WTC11 (cell line): Measurements from ENCODE around the gene TIGIT. TPM values are rescaled to one million over a fixed set of nuclear protein-coding genes. Genes with fewer than 3 reads are reported as not detected.

Experiments
- ATAC-seq: fragments of 200-7000 bp; cut with Tn5 transposase; 2 replicates; pipeline ENCODE4 v1.10.0; 2021; ENCODE audit warnings: mild to moderate bottlenecking, moderate library complexity
- CTCF ChIA-PET: fragments of 300-600 bp; sonication (Branson Sonifier 250); formaldehyde crosslinking; loops from one replicate; lab custom pipeline; 2021; ENCODE audit warnings: antibody characterized with exemption; lab: Charles Lee
- POLR2A ChIA-PET: fragments of 350-600 bp; sonication (Branson Sonifier 250); formaldehyde crosslinking; loops from one replicate; lab custom pipeline; 2021; ENCODE audit warnings: antibody characterized with exemption; lab: Charles Lee
- DNase-seq: peaks from one replicate; pipeline ENCODE4 v3.0.0; 2021; ENCODE audit warnings: low spot score
- H3K27ac Mint-ChIP-seq: 2 replicates; pipeline ENCODE4 v1.8.0; 2021; ENCODE audit warnings: mixed read lengths
- H3K27me3 Mint-ChIP-seq: 2 replicates; pipeline ENCODE4 v1.8.0; 2021; ENCODE audit warnings: low read depth, mild to moderate bottlenecking, moderate library complexity, mixed read lengths
- H3K36me3 Mint-ChIP-seq: 2 replicates; pipeline ENCODE4 v1.8.0; 2021; ENCODE audit warnings: mixed read lengths
- H3K4me1 Mint-ChIP-seq: 2 replicates; pipeline ENCODE4 v1.8.0; 2022; ENCODE audit warnings: mixed read lengths
- H3K4me3 Mint-ChIP-seq: 2 replicates; pipeline ENCODE4 v1.8.0; 2021; ENCODE audit warnings: mild to moderate bottlenecking, moderate library complexity, mixed read lengths
- H3K9me3 Mint-ChIP-seq: 2 replicates; pipeline ENCODE4 v1.8.0; 2021; ENCODE audit warnings: mixed read lengths
- AR ChIP-seq: fragments of 250-450 bp; sonication (Bioruptor Pico); IDR thresholded peaks from 2 replicates; pipeline ENCODE4 v1.9.0; 2021; ENCODE audit warnings: mild to moderate bottlenecking
- ATF3 ChIP-seq: sonication (generic); formaldehyde crosslinking; conservative IDR thresholded peaks from 2 replicates; pipeline ENCODE4 v1.8.1; 2022; ENCODE audit warnings: mild to moderate bottlenecking, missing genetic modification reagents
- CREM ChIP-seq: sonication (generic); formaldehyde crosslinking; IDR thresholded peaks from 2 replicates; pipeline ENCODE4 v1.8.1; 2022; ENCODE audit warnings: mild to moderate bottlenecking, missing genetic modification reagents, moderate library complexity
- ELF4 ChIP-seq: sonication (generic); formaldehyde crosslinking; IDR thresholded peaks from 2 replicates; pipeline ENCODE4 v1.8.1; 2022; ENCODE audit warnings: low read depth, mild to moderate bottlenecking, moderate library complexity, missing genetic modification reagents
- ESRRA ChIP-seq: sonication (generic); formaldehyde crosslinking; IDR thresholded peaks from 2 replicates; pipeline ENCODE4 v1.8.1; 2022; ENCODE audit warnings: mild to moderate bottlenecking, missing genetic modification reagents, borderline replicate concordance
- FOXK1 ChIP-seq: sonication (generic); formaldehyde crosslinking; IDR thresholded peaks from 2 replicates; pipeline ENCODE4 v1.8.0; 2022; ENCODE audit warnings: mild to moderate bottlenecking, moderate library complexity, missing genetic modification reagents
- KAT7 ChIP-seq: sonication (generic); formaldehyde crosslinking; IDR thresholded peaks from 2 replicates; pipeline ENCODE4 v1.8.1; 2023; ENCODE audit warnings: missing genetic modification reagents, mild to moderate bottlenecking, borderline replicate concordance
- MYBL2 ChIP-seq: sonication (generic); formaldehyde crosslinking; IDR thresholded peaks from 2 replicates; pipeline ENCODE4 v1.8.1; 2023; ENCODE audit warnings: mild to moderate bottlenecking, moderate library complexity, missing genetic modification reagents
- NFE2L1 ChIP-seq: sonication (generic); formaldehyde crosslinking; IDR thresholded peaks from 2 replicates; pipeline ENCODE4 v1.8.1; 2023; ENCODE audit warnings: missing genetic modification reagents
- NR1H2 ChIP-seq: sonication (generic); formaldehyde crosslinking; IDR thresholded peaks from 2 replicates; pipeline ENCODE4 v1.9.0; 2021; ENCODE audit warnings: mild to moderate bottlenecking, moderate library complexity, missing genetic modification reagents
- NR2C2 ChIP-seq: sonication (generic); formaldehyde crosslinking; IDR thresholded peaks from 2 replicates; pipeline ENCODE4 v1.8.0; 2022; ENCODE audit warnings: mild to moderate bottlenecking, missing genetic modification reagents
- PREB ChIP-seq: sonication (generic); formaldehyde crosslinking; IDR thresholded peaks from 2 replicates; pipeline ENCODE4 v1.8.1; 2022; ENCODE audit warnings: mild to moderate bottlenecking, missing genetic modification reagents, moderate library complexity, borderline replicate concordance
- PRRX2 ChIP-seq: fragments of 250-450 bp; sonication (Bioruptor Pico); IDR thresholded peaks from 2 replicates; pipeline ENCODE4 v1.8.0; 2021; ENCODE audit warnings: mild to moderate bottlenecking
- TEAD1 ChIP-seq: sonication (generic); formaldehyde crosslinking; IDR thresholded peaks from 2 replicates; pipeline ENCODE4 v1.8.0; 2022; ENCODE audit warnings: mild to moderate bottlenecking, missing genetic modification reagents
- USF1 ChIP-seq: sonication (generic); formaldehyde crosslinking; IDR thresholded peaks from 2 replicates; pipeline ENCODE4 v1.8.0; 2022; ENCODE audit warnings: mild to moderate bottlenecking, missing genetic modification reagents
- ZNF121 ChIP-seq: sonication (generic); formaldehyde crosslinking; IDR thresholded peaks from 2 replicates; pipeline ENCODE4 v1.8.0; 2023; ENCODE audit warnings: missing genetic modification reagents
- ZNF281 ChIP-seq: sonication (generic); formaldehyde crosslinking; IDR thresholded peaks from 2 replicates; pipeline ENCODE4 v1.8.0; 2023; ENCODE audit warnings: mild to moderate bottlenecking, missing genetic modification reagents
- ZNF396 ChIP-seq: fragments of 250-450 bp; sonication (Bioruptor Pico); IDR thresholded peaks from 2 replicates; pipeline ENCODE4 v1.8.0; 2021; ENCODE audit warnings: mild to moderate bottlenecking, moderate library complexity, borderline replicate concordance
- ZNF416 ChIP-seq: fragments of 250-450 bp; sonication (Bioruptor Pico); IDR thresholded peaks from 2 replicates; pipeline ENCODE4 v1.9.0; 2021; ENCODE audit warnings: mild to moderate bottlenecking, inconsistent platforms
- ZNF671 ChIP-seq: fragments of 250-450 bp; sonication (Bioruptor Pico); IDR thresholded peaks from 2 replicates; pipeline ENCODE4 v1.8.0; 2021; ENCODE audit warnings: mild to moderate bottlenecking
- total RNA-seq: library from RNA; stranded (reverse); gene quantifications from 3 replicates; pipeline ENCODE4 v1.2.3, GENCODE V29; 2021

The TIGIT gene
- total RNA-seq, 1 experiment from 2014 or later, result 0.04 TPM

GRCh38 chr3:114332342-114333179, 38.7 kb downstream of the TIGIT start:
- no peak for DNase-seq
- Mint-ChIP-seq H3K27me3 (peaks cover 3% of the 10 kb centered on the region; the same call in 1 of the 2 replicates), H3K4me3 (no peak overlapping the region), H3K9me3 (peaks cover 10% of the 10 kb centered on the region; the same call in 1 of the 2 replicates), H3K27ac (no peak overlapping the region), H3K36me3 (peaks cover 11% of the 10 kb centered on the region), H3K4me1 (peaks cover 47% of the 10 kb centered on the region)
- ChIA-PET POLR2A (no interaction called here), CTCF (interaction anchor here (2.1 kb wide), 1 partner anchor 33 kb away, joined by 5 read pairs; no protein-coding TSS in a partner anchor)
- TF ChIP-seq NR2C2 (CRISPR knock-in tag) (no peak), NFE2L1 (CRISPR knock-in tag) (no peak), ELF4 (CRISPR knock-in tag) (no peak)
- no peak for ATAC-seq

GRCh38 chr3:114333180-114333922, 39.5 kb downstream of the TIGIT start:
- DNase-seq (no peak), ATAC-seq (peak; percentile 85)
- POLR2A ChIA-PET, result no interaction called here
- Mint-ChIP-seq H3K27me3 (peaks cover 3% of the 10 kb centered on the region; the same call in 1 of the 2 replicates), H3K4me3 (no peak overlapping the region), H3K36me3 (peaks cover 11% of the 10 kb centered on the region), H3K9me3 (peaks cover 10% of the 10 kb centered on the region; the same call in 1 of the 2 replicates), H3K4me1 (peaks cover 51% of the 10 kb centered on the region), H3K27ac (peak overlapping the region; percentile 66; the same call in 1 of the 2 replicates)
- CTCF ChIA-PET, result interaction anchor here (1.4 to 2.1 kb wide), 2 partner anchors 34 to 178 kb away, joined by 4 to 5 read pairs; no protein-coding TSS in a partner anchor
- no peak for TF ChIP-seq ZNF671 (CRISPR knock-in tag)
- TF ChIP-seq ZNF396 (CRISPR knock-in tag), result no peak
- no peak for TF ChIP-seq KAT7 (CRISPR knock-in tag)
- no peak for TF ChIP-seq CREM (CRISPR knock-in tag)
- TF ChIP-seq ZNF281 (CRISPR knock-in tag), result no peak
- no peak for TF ChIP-seq PREB
- no peak for TF ChIP-seq FOXK1 (CRISPR knock-in tag)
- no peak for TF ChIP-seq ESRRA
- no peak for TF ChIP-seq ATF3 (CRISPR knock-in tag)
- TF ChIP-seq AR, result no peak
- no peak for TF ChIP-seq ZNF416 (CRISPR knock-in tag)
- TF ChIP-seq NR1H2, result no peak
- TF ChIP-seq MYBL2 (CRISPR knock-in tag), result no peak
- no peak for TF ChIP-seq USF1 (CRISPR knock-in tag)
- TF ChIP-seq TEAD1 (CRISPR knock-in tag), result no peak
- no peak for TF ChIP-seq ZNF121 (CRISPR knock-in tag)
- no peak for TF ChIP-seq PRRX2
